ENCODE results near the gene ETV5.
"Not testable (repeated sequence)": the region's sequence is repeated elsewhere in the genome, so short reads cannot be mapped to it uniquely, and the experiment has no call there.

Gene ETV5

GRCh38 chr3:186059192-186059591, 49.7 kb downstream of the ETV5 start:
- no peak for DNase-seq

GRCh38 chr3:186058225-186058624, 50.7 kb downstream of the ETV5 start:
- no peak for DNase-seq

- no peak for DNase-seq
These were observed 51.3 kb downstream of the ETV5 start for GRCh38 chr3:186057594-186057993.

- no peak for DNase-seq
These were observed 54.0 kb downstream of the ETV5 start for GRCh38 chr3:186054792-186055352.

- no peak for DNase-seq
These were observed 54.7 kb downstream of the ETV5 start for GRCh38 chr3:186053954-186054791.

GRCh38 chr3:186052096-186052840, 56.6 kb downstream of the ETV5 start:
- DNase-seq, result no peak

GRCh38 chr3:186049001-186049400, 59.9 kb downstream of the ETV5 start:
- DNase-seq, result no peak

GRCh38 chr3:186048119-186048518, 60.8 kb downstream of the ETV5 start:
- no peak for DNase-seq

- DNase-seq, result no peak
These were observed 62.1 kb downstream of the ETV5 start for GRCh38 chr3:186046838-186047237.

- no peak for DNase-seq
These were observed 63.9 kb downstream of the ETV5 start for GRCh38 chr3:186044968-186045367.

- no peak for DNase-seq
These were observed 64.5 kb downstream of the ETV5 start for GRCh38 chr3:186044427-186044826.

GRCh38 chr3:186042521-186043202, 66.2 kb downstream of the ETV5 start:
- no peak for DNase-seq

GRCh38 chr3:186042036-186042435, 66.9 kb downstream of the ETV5 start:
- no peak for DNase-seq

GRCh38 chr3:186038360-186038759, 70.5 kb downstream of the ETV5 start:
- DNase-seq, result no peak

- DNase-seq, result no peak
These were observed 73.6 kb downstream of the ETV5 start for GRCh38 chr3:186035277-186035676.

- no peak for DNase-seq
These were observed 76.6 kb downstream of the ETV5 start for GRCh38 chr3:186032321-186032720.

- not testable (repeated sequence) for DNase-seq
These were observed 82.9 kb downstream of the ETV5 start for GRCh38 chr3:186025993-186026392.

- DNase-seq, result no peak
These were observed 83.7 kb downstream of the ETV5 start for GRCh38 chr3:186025161-186025560.

- no peak for DNase-seq
These were observed 84.7 kb downstream of the ETV5 start for GRCh38 chr3:186024210-186024609.

- DNase-seq, result no peak
These were observed 86.0 kb downstream of the ETV5 start for GRCh38 chr3:186022931-186023330.

- DNase-seq, result no peak
These were observed 87.1 kb downstream of the ETV5 start for GRCh38 chr3:186021673-186022362.

GRCh38 chr3:186021250-186021649, 87.6 kb downstream of the ETV5 start:
- not testable (repeated sequence) for DNase-seq

- not testable (repeated sequence) for DNase-seq
These were observed 89.6 kb downstream of the ETV5 start for GRCh38 chr3:186019288-186019687.

All from CD4-positive, alpha-beta T cell treated with Interleukin-15 for 1 hour (primary cell).